Inferior parietal cortex (tissue), 1 donor: ENCODE results near the gene SSR3.

Experiments used
- DNase-seq: peaks from one replicate; pipeline ENCODE4 v3.0.0-alpha.2; 2016; ENCODE audit errors: extremely low spot score

SSR3 gene

DNA sequence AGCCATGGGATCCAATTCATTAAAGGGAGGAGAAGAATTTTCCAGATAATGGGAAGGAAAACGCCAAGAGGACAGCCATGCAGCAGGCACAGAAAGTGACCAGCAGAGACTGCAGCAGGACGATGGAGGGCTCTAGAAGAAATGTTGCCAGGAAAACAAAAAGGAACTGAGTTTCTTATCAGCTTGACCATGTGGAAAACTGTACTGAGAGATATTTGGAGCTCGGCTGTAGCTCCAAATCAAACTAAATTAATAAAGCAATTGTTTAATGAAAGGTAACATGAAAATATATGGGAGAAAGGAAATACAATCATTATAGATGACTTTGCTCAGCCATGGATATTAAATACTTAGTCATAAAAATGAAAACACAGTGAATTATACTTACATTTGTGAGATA, 63.7 kb downstream of the SSR3 start:
- DNase-seq = no peak
